GM21423 (cell line): ENCODE results near the gene CDH4.

Experiments
- ATAC-seq: cut with Tn5 transposase; IDR thresholded peaks from one replicate; pipeline ENCODE4 v1.9.1; 2021; ENCODE audit warnings: mild to moderate bottlenecking, moderate library complexity; ENCODE audit not compliant: unreplicated experiment

Gene CDH4

DNA sequence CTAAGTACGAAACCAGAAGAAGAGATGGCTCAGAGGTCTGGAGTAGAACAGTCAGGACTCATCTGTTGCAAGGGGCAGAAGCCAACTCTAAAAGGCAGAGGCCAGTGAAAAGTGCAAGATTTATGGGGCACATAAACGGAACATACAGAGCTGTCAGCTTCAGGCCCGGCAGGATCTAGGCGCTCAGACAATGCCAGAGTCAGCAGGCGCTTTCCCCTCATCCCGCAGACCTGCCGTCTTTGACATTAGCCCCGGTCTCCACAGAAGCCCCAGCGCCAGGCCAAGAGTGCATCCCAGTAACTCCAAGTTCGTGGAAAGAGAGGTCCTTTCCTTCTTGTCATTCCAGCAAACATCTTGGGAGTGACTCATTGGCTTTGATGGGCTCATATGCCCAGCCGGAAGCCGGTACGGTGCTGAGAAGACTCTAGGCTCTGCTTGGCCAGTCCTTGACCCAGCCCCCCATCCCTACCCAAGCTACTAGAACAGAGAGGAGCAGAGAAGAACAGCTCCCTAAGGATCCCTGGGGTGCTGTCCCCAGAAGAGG, 552.8 kb downstream of the CDH4 start:
- ATAC-seq: no peak

DNA sequence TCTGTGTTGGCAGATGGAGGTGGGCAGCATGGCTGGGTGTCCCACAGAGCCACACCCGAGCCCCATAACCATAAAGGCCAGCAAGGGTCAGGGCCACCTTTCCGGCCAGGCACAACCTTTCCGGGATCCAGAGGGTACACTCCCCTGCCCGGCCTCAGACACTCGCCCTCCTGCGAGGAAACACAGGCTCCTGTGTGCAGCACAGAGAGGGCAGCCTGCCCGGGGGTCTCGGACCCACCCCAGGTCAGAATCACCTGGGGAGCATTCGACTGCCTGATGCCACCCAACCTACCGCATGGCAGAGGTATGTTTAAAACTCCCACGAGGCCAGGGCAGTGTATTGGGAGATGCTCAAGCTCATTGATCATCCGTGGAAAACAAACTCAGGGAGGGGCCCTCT, 553.3 kb downstream of the CDH4 start:
- ATAC-seq: no peak

DNA sequence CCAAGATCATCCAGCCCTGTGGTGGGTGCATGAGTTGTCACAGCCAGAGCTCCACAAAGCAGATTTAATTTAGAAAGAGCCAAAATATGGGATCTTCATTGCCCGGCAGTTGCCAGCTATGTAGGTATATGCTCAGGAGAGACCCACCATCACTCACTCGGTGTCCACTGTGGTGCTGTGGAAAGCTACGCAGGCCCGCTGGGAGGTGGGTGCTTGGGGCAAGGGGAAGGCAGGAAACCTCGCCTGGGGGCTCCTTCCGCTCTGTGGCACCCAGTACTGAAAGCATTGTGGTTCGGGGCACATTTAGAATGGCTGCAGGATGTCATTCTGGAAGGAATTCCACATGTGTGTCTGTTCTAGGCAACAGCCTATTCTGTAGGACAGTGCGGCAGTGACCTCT, 553.7 kb downstream of the CDH4 start:
- no peak for ATAC-seq

DNA sequence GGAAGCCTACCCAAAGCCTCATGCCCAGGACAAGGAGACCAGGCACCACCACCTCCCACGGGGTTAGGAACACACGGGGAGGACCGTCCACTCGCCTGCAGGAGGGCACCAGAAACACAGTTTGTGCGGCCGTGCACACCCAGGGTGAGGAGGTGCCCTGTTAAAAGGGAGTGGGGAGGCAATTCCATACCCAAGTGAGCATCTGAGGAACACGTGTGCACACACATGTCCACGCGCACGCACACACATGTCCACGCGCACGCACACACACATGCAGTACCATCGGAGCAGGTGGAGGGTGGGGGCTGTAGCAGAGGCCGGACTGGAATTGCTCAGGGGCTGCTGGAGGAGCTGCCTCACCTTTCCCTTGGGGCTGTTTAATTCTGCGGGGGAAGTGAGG, 554.3 kb downstream of the CDH4 start:
- ATAC-seq: no peak

DNA sequence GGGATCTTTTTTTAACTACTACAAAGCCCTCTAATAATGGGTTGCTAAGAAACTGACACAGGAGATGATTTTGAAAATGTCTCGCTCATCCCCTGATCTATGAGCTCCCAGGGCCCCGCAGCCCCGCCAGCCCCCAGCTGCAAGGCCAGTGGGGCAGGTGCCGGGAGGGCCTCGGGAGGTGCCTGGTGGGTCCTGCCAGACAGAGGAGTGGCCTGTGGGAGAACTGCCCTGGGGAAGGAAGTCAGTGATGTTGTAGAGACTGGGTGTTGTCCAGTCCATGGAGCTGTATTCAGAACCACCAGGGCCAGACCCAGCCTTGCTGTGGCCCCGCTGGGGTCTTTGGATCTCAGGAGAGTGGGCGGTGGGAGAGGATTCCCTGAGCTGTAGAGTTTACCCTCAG, 554.9 kb downstream of the CDH4 start:
- no peak for ATAC-seq

DNA sequence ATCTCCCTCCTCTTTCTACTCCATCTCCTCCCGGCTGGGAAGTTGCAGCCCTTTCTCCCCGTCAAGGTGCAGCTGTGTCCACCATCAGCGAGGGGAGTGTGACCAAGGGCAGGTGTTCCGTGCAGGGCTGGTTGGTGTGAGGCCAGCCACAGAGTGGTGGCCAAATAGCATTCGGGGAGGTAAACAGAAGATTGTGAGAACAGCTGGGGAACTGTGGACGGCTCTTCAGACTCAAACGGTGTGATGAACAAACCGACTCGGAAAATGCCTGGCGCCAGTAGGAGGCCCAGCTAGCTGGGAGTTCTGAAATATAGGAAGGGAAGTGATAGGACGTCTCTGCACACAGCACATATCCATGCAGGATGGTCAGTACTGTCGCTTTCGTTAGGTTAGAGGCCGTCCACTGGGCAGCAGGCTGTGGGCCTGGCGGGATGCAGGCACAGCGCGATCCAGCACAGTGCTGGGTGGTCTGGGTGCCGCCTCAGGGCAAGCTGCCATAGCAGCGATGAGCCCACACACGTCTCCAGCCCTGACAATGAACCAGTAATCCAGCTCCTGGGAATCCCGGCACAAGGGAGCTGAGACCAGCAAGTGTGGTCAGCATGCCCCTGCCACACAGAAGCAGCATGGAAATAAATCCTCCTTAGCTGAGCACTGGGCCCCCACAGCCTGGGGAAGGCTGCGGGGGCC, 555.6 kb downstream of the CDH4 start:
- no peak for ATAC-seq

DNA sequence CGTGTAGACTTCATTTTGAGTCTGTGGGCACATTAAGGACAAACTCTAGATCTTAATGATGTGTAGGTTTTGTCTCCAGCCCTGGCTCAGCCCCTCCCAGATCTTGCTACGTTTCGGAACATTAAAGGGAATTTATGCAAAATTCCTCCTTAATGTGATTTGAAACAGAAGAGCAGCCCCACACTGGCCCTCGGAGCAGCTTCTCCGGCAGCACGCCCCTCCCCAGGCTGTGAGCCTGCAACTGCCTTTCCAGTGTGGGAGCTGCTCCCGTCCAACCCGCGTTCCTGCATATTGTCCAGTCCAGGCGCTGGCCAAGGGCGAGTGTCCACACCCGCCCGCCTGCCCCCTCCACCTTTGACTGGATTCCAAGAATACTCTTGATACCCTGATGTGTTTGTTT, 556.4 kb downstream of the CDH4 start:
- ATAC-seq: no peak

DNA sequence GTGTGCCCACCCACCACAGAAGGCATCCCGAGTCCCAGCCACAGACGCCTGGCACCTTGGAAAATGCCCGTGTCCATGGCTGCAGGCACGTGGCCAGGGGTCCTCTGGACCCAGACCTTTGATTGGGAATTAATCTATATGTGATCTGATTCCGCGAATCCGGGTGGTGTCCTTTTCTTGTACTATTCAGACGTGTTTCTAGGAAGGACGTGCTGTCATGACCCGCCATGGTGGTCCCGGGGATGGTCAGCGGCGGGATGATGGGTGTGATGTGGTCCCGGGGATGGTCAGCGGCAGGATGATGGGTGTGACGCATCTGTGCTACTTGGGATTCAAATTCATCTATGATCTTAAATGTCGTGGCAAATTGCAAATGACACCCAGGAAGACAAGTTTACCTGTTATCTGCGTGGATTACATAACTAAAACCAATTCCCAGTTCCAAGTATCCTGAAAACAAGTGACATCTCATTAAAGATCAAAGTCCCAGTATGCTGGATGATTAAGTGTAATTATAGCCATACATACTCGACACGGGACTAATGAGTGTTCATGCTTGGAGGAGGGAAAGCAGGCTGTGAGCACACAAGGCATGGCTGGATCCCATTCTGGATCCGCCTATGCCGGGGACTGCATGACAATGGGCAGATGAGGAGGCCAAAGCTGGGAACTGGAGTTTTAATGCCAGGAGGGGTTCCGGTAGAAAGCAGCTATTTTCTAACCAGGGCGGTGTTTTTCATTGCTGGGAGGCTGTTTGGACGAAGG, 557.1 kb downstream of the CDH4 start:
- ATAC-seq: no peak

DNA sequence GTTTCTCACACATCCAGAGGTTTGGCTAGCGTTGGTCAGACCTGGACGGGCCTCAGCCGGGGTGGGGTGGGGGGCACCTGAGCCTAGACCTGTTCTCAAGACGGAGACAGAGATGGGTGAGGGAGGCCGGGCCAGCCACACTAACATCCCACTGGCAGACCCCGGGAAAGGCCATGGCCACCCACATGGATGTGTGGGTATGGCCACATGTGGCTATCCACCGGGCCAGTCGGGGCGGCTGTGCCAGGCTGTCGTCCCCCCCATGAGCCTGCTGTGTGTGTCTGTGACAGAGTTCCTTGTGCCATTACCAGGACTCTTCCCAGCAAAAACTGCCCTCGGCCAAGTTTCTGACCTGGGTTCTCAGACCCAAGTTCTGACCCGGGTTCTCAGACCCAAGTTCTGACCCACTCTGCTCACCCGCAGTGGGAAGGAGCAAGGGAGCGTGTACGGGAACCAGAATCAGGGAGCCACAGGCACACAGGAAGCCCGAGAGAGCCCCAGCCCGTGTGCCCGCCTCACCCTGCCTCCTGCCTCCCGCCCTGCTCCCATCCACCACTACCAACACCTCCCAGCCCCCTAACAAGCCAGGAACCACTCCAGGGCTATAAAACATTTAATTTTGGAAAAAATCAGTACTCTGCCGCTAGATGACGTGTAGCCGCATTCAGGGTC, 558.1 kb downstream of the CDH4 start:
- no peak for ATAC-seq

DNA sequence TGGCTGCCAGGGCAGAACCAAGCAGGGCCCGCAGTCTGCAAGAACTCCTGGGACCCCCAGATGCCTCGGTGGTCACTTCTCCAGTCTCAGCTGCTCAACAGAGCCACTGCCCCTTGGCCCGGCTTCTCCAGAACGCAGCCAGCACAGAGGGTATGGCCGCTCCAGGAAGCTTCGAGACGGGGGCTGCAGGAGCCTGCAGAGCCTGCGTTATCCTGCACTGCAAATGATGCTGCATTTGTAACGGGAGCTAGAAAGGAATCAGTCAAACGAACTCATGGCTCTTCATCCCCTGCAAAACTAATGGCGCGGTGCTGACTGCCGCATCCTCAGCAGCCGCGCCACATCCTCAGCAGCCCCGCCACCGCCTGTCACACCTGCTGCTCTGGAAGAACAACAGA, 558.7 kb downstream of the CDH4 start:
- no peak for ATAC-seq

DNA sequence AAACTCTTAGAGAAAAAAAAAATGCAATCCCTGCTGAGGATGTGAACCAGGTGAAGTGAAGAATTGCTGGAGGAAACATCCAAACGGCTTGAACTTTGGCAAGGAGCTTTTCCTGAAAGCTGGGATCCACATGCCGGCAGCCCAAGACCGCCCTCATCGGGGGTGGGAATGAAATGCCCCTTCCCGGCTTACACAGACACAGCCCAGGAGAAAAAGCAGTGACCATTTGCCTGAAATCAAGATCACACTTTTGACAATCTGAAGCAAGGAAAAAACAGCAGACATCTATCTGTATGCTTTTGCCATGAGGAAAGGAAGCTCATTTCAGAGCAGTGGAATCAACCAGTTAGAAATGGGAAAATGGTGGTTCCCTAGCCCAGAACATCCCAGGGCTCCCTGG, 559.1 kb downstream of the CDH4 start:
- no peak for ATAC-seq

DNA sequence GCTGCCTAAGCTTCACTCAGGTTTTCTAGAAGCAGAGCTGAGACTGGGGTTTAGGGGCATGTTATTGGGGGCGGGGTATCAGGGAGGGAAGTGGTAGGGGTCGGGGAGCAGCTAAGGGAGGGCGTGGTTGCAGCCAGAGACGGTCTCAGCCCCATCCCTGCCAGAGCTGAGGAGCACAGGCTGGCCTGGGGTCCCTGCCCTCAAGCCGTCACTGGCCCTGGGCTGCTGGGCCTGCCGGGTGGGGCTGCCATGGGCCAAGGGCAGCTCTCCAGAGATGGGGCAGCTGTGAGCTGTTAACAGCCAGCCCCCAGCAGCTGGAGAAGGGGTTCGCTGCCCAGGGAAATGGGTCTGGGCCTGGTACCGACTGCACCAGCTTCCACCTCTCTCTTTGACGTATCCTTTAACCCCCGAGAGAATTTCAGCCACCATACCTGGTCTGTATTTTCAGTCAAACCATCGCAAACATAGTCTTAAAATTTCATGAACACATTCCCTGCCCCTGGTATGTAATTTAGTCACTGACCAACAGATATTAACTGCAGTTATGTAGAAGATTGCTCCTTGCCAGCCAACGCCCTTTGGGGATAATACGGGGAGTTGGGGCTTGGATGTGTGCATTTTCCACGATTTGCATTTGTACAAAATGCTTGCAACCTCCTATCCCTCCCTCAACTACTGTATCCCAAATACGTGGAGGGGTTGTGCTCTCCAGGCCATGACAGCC, 560.2 kb downstream of the CDH4 start:
- ATAC-seq: no peak

DNA sequence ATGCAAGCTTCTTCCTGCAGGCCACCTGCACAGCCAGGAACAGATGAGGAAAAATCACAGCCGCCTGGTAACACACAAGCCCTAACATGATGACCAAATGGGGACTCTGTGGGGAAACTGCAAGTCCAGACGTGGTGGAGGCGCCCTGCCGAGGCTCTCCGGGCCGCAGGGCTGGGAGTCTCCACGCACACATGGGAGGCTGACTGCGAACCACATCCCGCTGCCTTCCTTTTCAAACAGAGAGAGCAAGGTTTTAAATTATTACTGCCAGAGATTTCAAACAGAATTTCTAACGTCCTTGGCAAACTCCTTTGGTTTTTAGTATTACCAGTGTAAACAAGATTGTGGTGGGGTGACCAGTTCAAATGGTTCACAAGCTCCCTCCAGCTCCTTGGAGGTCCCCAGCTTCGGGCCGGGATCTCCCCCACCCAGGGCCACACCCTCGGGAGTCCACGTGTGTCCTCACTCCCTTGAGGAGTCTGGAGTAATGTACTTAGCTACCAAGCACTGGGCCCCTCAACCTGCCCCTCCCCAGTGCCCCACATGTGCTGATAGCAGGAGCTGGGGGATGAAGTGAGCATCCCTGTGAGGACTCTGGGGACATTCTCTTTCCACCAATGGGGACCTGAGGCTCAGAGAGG, 560.9 kb downstream of the CDH4 start:
- no peak for ATAC-seq

DNA sequence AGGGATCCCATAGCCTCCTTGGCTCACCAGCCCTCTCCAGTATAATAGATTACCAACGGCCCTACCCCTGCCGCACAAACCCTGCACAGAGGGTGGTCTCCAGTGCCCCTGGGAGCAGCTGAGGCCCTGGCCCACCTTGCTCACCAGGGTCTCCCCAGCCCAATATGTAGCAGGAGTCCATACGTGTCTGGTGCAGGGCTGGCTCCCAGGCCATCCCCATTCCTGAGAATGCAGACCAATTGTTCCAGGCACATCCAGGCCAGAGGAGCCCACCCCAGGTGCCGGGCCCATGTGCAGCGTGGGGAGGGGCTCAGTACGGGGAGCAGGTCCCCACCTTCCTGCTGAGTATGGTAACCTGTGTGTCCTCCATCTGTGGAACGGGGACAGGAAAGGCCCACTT, 561.7 kb downstream of the CDH4 start:
- ATAC-seq: no peak

DNA sequence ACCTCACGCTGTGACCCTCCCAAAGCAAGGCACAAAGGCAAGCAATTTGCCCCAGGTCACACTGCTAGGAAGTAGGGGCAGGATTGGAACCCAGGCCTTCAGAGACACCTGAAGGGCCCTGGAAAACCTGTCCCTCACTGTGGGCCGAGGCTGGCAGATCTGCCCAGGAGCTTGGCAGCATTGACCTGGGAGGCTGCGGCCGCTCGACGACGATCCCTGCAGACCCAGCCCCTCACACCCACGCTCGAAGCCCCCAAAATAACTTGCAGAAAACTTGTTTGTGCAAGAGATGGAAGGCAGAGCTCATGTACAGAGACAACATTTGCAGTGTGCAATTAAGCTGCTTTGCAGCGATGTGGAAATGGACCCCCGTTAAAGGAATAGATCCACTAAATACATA, 562.2 kb downstream of the CDH4 start:
- no peak for ATAC-seq

DNA sequence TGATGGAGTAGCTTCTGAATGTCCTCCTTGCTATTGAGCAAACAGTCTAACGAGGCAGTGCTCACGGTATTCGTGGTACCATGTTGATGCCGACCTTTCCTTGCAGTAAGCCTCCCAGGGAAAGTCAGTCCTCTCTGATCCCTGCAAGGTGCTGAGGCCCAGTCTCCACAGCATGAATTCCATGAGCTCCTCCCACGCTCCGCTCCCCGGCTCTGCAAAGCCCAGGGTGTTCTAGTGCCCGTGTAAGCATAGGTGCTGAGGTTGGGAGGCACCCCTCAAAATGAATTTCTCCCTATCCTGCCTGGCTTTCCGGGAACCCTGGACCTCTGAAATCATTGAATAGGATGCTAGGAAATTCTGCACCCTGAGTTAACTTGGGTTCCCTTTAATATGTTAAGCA, 562.7 kb downstream of the CDH4 start:
- ATAC-seq: no peak

DNA sequence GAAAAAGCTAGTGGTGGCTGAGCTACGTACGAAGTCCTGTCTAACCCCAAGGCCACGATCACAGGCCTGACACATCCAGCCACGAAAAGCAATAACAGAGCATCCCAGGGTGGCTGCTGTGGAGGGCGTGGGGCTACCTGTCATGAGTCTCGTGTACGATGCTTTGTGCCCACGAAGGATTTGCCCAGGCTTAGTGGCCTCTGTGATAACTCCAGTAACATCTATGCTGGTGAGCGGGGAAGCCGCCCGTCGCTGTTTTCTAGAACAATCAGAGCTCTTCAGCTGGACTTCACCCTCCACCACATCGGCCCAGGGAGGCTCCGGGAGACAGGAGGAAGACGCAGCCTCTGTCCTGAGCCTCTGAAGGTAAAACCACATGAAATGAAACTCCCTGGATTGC, 563.1 kb downstream of the CDH4 start:
- ATAC-seq: no peak

DNA sequence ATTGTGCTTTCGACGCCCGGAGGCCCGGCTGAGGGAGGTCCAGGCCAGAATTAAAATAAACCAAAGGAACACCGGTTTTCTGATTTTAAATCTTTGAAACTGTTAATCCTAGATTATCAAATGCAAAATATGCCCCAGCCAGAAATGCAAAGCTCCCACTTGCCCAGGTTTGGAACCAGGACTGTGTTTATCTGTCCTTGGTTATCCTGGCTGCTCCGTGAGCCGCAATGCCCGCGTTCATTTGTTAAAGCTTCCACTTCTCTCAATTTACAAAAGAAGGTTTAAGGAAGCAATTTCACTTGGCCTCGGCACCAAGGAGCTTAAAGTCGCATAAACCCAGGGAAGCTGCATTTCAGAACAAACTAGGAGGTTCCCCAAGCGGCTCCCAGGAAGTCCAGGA, 563.6 kb downstream of the CDH4 start:
- ATAC-seq: no peak

DNA sequence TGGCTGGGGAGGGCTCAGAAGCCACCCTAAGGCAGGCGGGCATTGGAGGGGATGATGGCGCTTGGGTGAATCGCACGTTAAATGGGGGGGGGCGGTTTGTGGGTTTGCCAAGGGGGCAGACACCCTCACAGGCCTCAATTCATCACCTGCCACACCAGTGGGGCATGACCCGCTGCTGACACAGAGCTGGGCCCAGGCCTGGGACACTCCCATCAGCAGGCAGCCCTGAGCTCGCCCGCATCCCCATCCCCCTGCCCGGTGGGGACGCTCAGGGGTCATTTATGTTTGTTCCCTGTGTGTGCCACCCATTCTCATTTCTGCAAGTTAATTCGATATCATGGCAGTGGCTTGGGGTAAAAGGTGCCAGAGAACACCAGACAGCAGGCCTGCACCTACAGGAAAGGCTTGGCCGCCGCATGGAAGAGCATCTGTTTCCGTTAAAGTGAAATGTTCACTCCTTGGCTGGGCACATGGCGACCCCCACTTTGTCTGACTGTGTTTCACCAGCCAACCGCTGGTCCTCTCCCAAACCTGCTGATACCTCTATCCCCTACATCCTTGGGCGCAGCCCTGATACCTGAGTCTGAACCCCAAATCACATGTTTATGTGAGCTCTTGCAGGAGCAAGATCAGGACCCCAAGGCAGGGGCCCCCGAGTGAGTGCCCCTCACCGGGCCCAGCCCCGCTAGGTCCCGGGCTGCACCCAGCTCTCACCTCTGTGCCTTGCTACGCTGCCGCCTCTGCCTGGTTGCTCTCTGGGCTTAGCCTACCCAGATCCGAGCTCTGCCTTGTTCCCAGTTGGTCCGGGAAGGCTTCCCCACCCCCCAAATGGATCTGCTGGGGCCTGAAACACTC, 564.8 kb downstream of the CDH4 start:
- ATAC-seq: no peak

DNA sequence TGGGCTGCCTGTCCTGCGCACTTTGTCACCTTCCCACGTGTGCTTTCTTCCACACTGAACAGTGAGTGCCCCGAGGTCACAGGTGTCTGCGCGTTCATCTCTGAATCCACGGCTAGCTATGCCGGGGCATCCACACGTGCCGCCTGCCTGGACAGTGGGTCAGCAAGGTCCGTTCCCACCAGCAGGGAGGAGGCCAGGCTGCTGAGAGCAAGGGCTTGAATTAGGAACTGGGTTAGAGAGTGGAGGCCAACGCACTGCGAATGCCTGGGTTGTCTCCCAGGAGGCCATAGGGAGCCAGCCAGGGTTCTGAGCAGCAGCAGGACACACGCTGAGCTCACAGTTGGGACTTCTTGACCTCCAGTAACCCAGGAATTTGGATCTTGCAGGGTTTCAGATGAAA, 565.5 kb downstream of the CDH4 start:
- no peak for ATAC-seq
